Dedifferentiated amniotic fluid mesenchymal stem cell (primary cell): ENCODE measurements around the gene NME4.

Experiments
- DNase-seq: peaks from one replicate; pipeline ENCODE4 v3.0.0-alpha.2; 2016; ENCODE audit errors: extremely low spot score

The NME4 gene

GRCh38 chr16:426906-427249, 29.9 kb downstream of the NME4 start:
- DNase-seq, result no peak

DNA sequence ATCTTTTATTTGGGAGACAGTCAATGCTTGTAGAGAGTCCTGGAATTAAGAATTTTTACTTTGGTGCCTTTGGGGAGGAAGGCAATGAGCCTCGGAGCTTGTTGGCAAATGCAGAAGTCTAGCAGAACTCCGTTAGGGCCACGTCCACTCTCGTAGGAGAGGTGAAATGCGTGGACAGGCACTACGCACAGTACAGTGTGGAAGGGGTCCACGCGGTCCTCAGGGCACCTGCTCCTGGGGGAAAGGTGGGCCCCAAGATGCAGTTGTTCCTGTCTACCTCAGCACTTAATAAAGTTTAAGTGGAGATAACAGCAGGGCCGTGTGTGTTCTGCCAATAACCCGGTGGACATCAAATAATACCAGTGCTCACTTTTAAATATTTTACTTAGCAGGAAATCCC, 30.3 kb downstream of the NME4 start:
- no peak for DNase-seq

- DNase-seq, result no peak
Observed at GRCh38 chr16:430904-431303, 33.9 kb downstream of the NME4 start.

GRCh38 chr16:440627-441026, 43.6 kb downstream of the NME4 start:
- no peak for DNase-seq

DNA sequence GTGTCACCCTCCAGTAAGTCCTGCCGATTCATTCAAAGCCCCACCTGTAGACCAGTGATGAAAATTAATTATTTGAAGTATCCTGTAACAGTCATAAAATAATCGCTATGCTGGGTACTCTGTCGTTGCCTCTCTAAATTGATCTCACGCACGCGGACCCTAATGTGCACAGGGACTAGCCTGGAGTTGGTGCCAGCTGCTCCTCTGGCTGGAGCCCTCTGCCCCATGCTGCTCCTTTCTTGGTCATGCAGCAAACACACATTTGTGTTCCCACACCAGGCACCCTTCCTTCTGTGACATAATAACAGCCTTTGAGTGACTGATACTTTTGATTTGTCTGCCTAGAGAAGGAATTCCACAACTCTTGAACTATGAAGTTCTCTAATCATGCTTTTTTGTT, 44.4 kb downstream of the NME4 start:
- DNase-seq, result no peak

- no peak for DNase-seq
Observed at GRCh38 chr16:442976-443375, 46.0 kb downstream of the NME4 start.

GRCh38 chr16:444027-444426, 47.0 kb downstream of the NME4 start:
- no peak for DNase-seq

DNA sequence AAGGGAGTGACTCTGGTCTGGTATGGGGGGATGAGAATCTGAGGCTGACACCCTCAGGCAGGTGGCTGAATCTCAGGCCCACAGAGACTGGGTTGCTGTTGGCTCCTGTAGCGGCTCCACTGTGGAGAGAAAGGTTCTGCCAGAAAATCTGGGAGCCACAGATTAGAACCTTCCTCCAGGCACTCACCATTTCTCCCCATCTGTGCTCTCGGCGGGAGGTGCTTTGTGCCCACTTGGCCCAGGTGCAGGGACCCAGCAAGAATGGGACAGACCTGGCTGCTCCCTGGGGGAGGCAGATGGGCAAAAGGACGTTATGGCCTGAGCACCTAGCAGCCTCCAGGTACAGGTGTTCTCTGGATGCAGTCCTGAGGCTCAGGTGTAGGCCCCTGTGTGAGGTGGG, 48.6 kb downstream of the NME4 start:
- DNase-seq, result no peak
